GM21381 (cell line): ENCODE data around the gene RGL1.

Experiments used
- ATAC-seq: cut with Tn5 transposase; IDR thresholded peaks from one replicate; pipeline ENCODE4 v1.9.1; 2021; ENCODE audit warnings: mild to moderate bottlenecking, moderate library complexity; ENCODE audit not compliant: unreplicated experiment

RGL1 gene

GRCh38 chr1:183911285-183911684 is 106.4 kb downstream of the RGL1 start:
- peak; percentile 72 for ATAC-seq

- peak; percentile 54 for ATAC-seq
Observed at GRCh38 chr1:183912265-183912886, 107.5 kb downstream of the RGL1 start.

- no peak for ATAC-seq
Observed at GRCh38 chr1:183913567-183913993, 108.7 kb downstream of the RGL1 start.

- no peak for ATAC-seq
Observed at GRCh38 chr1:183914276-183914675, 109.4 kb downstream of the RGL1 start.

- ATAC-seq = no peak
Observed at GRCh38 chr1:183914891-183915290, 110.0 kb downstream of the RGL1 start.

GRCh38 chr1:183915625-183916510 is 110.9 kb downstream of the RGL1 start:
- peak; percentile 32 for ATAC-seq

- ATAC-seq = no peak
Observed at GRCh38 chr1:183916574-183916973, 111.7 kb downstream of the RGL1 start.

- ATAC-seq = no peak
Observed at GRCh38 chr1:183918589-183918988, 113.7 kb downstream of the RGL1 start.

- no peak for ATAC-seq
Observed at GRCh38 chr1:183920651-183921050, 115.7 kb downstream of the RGL1 start.

GRCh38 chr1:183922197-183922596 is 117.3 kb downstream of the RGL1 start:
- ATAC-seq = no peak

- ATAC-seq = no peak
Observed at GRCh38 chr1:183925947-183926346, 121.0 kb downstream of the RGL1 start.

- ATAC-seq = no peak
Observed at GRCh38 chr1:183926983-183927382, 122.1 kb downstream of the RGL1 start.

GRCh38 chr1:183931646-183932271 is 126.8 kb downstream of the RGL1 start:
- ATAC-seq = no peak

- ATAC-seq = no peak
Observed at GRCh38 chr1:183932412-183932811, 127.5 kb downstream of the RGL1 start.

- ATAC-seq = no peak
Observed at GRCh38 chr1:183933528-183934179, 128.7 kb downstream of the RGL1 start.

- no peak for ATAC-seq
Observed at GRCh38 chr1:183934314-183934713, 129.4 kb downstream of the RGL1 start.

GRCh38 chr1:183936009-183936408 is 131.1 kb downstream of the RGL1 start:
- ATAC-seq = no peak

- no peak for ATAC-seq
Observed at GRCh38 chr1:183936791-183937190, 131.9 kb downstream of the RGL1 start.

- no peak for ATAC-seq
Observed at GRCh38 chr1:183937611-183938010, 132.7 kb downstream of the RGL1 start.

GRCh38 chr1:183941001-183941400 is 136.1 kb downstream of the RGL1 start:
- ATAC-seq = no peak
